ENCODE results near the gene RACK1. TPM values are rescaled to one million over a fixed set of nuclear protein-coding genes. Genes with fewer than 3 reads are reported as not detected.

RACK1 gene
- total RNA-seq, 1 donor from 2014 or later: 2,747 TPM

- TF ChIP-seq CTCF (conservative IDR thresholded peaks at IDR 0.05; ENCODE audit: low read depth, low read length): no peak
- no peak overlapping the region for H3K4me3 ChIP-seq (ENCODE audit: low read depth, low read length)
- no peak for DNase-seq (ENCODE audit: low read depth)
Observed at GRCh38 chr5:181195249-181195761, 48.4 kb downstream of the RACK1 start.

- H3K4me3 ChIP-seq (ENCODE audit: low read depth, low read length): no peak overlapping the region
- no peak for DNase-seq (ENCODE audit: low read depth)
- no peak for TF ChIP-seq CTCF (conservative IDR thresholded peaks at IDR 0.05; ENCODE audit: low read depth, low read length)
Observed at GRCh38 chr5:181194489-181195248, 49.0 kb downstream of the RACK1 start.

- H3K4me3 ChIP-seq (ENCODE audit: low read depth, low read length): no peak overlapping the region
- no peak for TF ChIP-seq CTCF (conservative IDR thresholded peaks at IDR 0.05; ENCODE audit: low read depth, low read length)
Observed at GRCh38 chr5:181193656-181194055, 50.0 kb downstream of the RACK1 start.

GRCh38 chr5:181192337-181193046 is 51.2 kb downstream of the RACK1 start:
- DNase-seq (ENCODE audit: low read depth): no peak
- TF ChIP-seq CTCF (conservative IDR thresholded peaks at IDR 0.05; ENCODE audit: low read depth, low read length): no peak
- peak overlapping the region; percentile 87 for H3K4me3 ChIP-seq (ENCODE audit: low read depth, low read length)

More at GRCh38 chr5:181193656-181194055, 50.0 kb downstream of the RACK1 start:
- DNase-seq (ENCODE audit: low read depth): no peak

GRCh38 chr5:181191526-181192336 is 52.0 kb downstream of the RACK1 start:
- no peak for TF ChIP-seq CTCF (conservative IDR thresholded peaks at IDR 0.05; ENCODE audit: low read depth, low read length)
- H3K4me3 ChIP-seq (ENCODE audit: low read depth, low read length): peak overlapping the region; percentile 87
- DNase-seq (ENCODE audit: low read depth): no peak

- TF ChIP-seq CTCF (conservative IDR thresholded peaks at IDR 0.05; ENCODE audit: low read depth, low read length): peak; percentile 29
- H3K4me3 ChIP-seq (ENCODE audit: low read depth, low read length): peak overlapping the region; percentile 87
- DNase-seq (ENCODE audit: low read depth): no peak
Observed at GRCh38 chr5:181190711-181191525, 52.8 kb downstream of the RACK1 start.

Measured in epithelial cell of proximal tubule (primary cell).